K562 (cell line): ENCODE results near the gene SF3B4. TPM values are rescaled to one million over a fixed set of nuclear protein-coding genes. Genes with fewer than 3 reads are reported as not detected.
A peak's percentile ranks its signal among the peaks of the same experiment; 100 is the strongest.

Source experiments
- ATF7 ChIP-seq: fragments of 450-650 bp; IDR thresholded peaks from 2 replicates; pipeline ENCODE4 v1.7.1; 2014; ENCODE audit warnings: mild to moderate bottlenecking, moderate library complexity
- NCOA1 ChIP-seq: fragments of 450-650 bp; IDR thresholded peaks from 2 replicates; pipeline ENCODE4 v1.6.1; 2016; ENCODE audit warnings: low read depth
- PCBP1 ChIP-seq: fragments of 200-400 bp; formaldehyde crosslinking; IDR thresholded peaks from 2 replicates; pipeline ENCODE4 v1.6.1; 2018; ENCODE audit warnings: mild to moderate bottlenecking, low read depth, low read length; ENCODE audit not compliant: poor library complexity, severe bottlenecking
- RBM22 ChIP-seq: fragments of 200-400 bp; formaldehyde crosslinking; IDR thresholded peaks from 2 replicates; pipeline ENCODE4 v1.6.1; 2018; ENCODE audit warnings: low read length, low read depth; ENCODE audit not compliant: poor library complexity, severe bottlenecking
- SMAD2 ChIP-seq: fragments of 150-350 bp; IDR thresholded peaks from 2 replicates; pipeline ENCODE4 v1.6.1; 2014; ENCODE audit warnings: low read depth, mild to moderate bottlenecking, low read length
- SMAD3 ChIP-seq: fragments of 450-650 bp; formaldehyde crosslinking; conservative IDR thresholded peaks from 2 replicates; pipeline ENCODE4 v1.4.0; 2020; ENCODE audit warnings: mild to moderate bottlenecking
- TAF15 ChIP-seq: fragments of 200-400 bp; formaldehyde crosslinking; IDR thresholded peaks from 2 replicates; pipeline ENCODE4 v1.6.1; 2017; ENCODE audit warnings: mild to moderate bottlenecking, low read depth, low read length, moderate library complexity
- TARDBP ChIP-seq: fragments of 450-650 bp; IDR thresholded peaks from 2 replicates; pipeline ENCODE4 v1.6.1; 2016
- ZNF707 ChIP-seq: fragments of 250-450 bp; sonication (Bioruptor Pico); conservative IDR thresholded peaks from 2 replicates; pipeline ENCODE4 v1.8.0; 2022; ENCODE audit warnings: inconsistent platforms, mild to moderate bottlenecking, moderate library complexity
- polyA plus RNA-seq, 8 experiments: library from polyadenylated mRNA; depleted of rRNA in 4 of 8; stranded (reverse) in 5 of 8; unstranded in 3 of 8; fragments of >200 nt; fragmentation: Nextera tagmentation in 2 of 8; fragmentation: Illumina TruSeq in 1 of 8; extraction: Ambion mirVana in 2 of 8; extraction: Trizol in 1 of 8; gene quantifications; 2 replicates each; pipeline versions ENCODE4 v1.2.1 to v1.2.3, GENCODE V29; 2011 to 2014; ENCODE audit warnings: inconsistent platforms in 1 of 8, missing spikeins in 1 of 8
- total RNA-seq, 7 experiments: library from RNA; depleted of rRNA in 6 of 7; stranded (reverse); fragments of >200 nt in 6 of 7; fragmentation: Illumina TruSeq in 2 of 7; extraction: Trizol in 2 of 7; gene quantifications; 2 replicates each; pipeline versions ENCODE4 v1.2.1 to v1.2.3, GENCODE V29; 2011 to 2021; ENCODE audit warnings: low replicate concordance in 1 of 7
- TF ChIP-seq, protein P1 (sequence below), 3 experiments: fragments of 200-800 bp in 1 of 3; sonication (Bioruptor generic) in 1 of 3; sonication (generic) in 1 of 3; formaldehyde crosslinking in 1 of 3; IDR thresholded peaks; 2 replicates each; pipeline versions ENCODE4 v1.6.1 to v1.8.0; 2016 to 2022; ENCODE audit warnings: mild to moderate bottlenecking in 2 of 3, missing compliant biosample characterization in 2 of 3, missing genetic modification characterization in 2 of 3, missing genetic modification reagents in 1 of 3
- TF ChIP-seq, protein P2 (sequence below): fragments of 200-600 bp; sonication (generic); IDR thresholded peaks from one replicate; pipeline ENCODE4 v1.6.1; 2012; ENCODE audit warnings: mild to moderate bottlenecking, low read depth, low read length, inconsistent platforms

SF3B4 gene
- total and polyA plus RNA-seq, 9 of the 15 experiments (the other 6 are each of a cell fraction or from before 2014, with no cell fraction given): 3.0 to 88.0 (median 26.1) TPM

DNA sequence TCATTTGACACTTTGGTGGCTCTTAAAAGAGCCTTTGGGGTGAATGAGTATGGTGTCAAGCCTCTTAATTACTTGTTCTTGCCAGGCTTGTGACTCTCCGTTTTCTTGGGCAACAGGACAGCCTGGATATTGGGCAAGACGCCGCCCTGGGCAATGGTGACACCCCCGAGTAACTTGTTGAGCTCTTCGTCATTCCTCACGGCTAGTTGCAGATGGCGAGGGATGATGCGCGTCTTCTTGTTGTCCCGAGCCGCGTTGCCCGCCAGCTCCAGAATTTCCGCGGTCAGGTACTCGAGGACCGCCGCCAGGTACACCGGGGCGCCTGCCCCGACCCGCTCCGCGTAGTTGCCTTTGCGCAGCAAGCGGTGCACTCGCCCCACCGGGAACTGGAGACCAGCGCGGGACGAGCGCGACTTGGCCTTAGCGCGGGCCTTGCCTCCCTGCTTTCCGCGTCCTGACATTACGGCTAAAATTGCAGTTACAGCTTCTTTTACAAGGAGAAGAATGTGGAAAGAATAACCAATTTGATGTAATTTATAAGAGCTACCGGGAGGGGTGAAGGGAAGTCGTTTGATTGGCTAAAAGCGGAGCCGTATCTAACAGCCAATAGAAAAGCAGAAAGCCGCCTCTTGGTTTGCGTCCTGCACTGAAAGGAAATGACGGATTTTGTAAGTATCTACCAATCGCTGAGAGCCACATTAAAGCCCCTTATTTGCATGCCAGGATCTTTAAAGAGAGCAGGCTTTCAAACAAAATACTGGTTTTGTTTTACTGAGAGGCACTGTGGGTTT is 40.0 kb downstream of the SF3B4 start (continued):
- TF ChIP-seq PCBP1: peak; percentile 93
- TF ChIP-seq, protein P1, sequence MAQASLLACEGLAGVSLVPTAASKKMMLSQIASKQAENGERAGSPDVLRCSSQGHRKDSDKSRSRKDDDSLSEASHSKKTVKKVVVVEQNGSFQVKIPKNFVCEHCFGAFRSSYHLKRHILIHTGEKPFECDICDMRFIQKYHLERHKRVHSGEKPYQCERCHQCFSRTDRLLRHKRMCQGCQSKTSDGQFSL (CRISPR knock-in tag; IDR thresholded peaks at IDR 0.05): peak; percentile 55
- TF ChIP-seq, protein P1 (tag; IDR thresholded peaks at IDR 0.05): peak in 1 of 2 experiments; percentile 26; a peak in 1 of 4 replicates
- peak; percentile 95; the same call in 1 of the 2 replicates for TF ChIP-seq TAF15
- TF ChIP-seq, protein P2, sequence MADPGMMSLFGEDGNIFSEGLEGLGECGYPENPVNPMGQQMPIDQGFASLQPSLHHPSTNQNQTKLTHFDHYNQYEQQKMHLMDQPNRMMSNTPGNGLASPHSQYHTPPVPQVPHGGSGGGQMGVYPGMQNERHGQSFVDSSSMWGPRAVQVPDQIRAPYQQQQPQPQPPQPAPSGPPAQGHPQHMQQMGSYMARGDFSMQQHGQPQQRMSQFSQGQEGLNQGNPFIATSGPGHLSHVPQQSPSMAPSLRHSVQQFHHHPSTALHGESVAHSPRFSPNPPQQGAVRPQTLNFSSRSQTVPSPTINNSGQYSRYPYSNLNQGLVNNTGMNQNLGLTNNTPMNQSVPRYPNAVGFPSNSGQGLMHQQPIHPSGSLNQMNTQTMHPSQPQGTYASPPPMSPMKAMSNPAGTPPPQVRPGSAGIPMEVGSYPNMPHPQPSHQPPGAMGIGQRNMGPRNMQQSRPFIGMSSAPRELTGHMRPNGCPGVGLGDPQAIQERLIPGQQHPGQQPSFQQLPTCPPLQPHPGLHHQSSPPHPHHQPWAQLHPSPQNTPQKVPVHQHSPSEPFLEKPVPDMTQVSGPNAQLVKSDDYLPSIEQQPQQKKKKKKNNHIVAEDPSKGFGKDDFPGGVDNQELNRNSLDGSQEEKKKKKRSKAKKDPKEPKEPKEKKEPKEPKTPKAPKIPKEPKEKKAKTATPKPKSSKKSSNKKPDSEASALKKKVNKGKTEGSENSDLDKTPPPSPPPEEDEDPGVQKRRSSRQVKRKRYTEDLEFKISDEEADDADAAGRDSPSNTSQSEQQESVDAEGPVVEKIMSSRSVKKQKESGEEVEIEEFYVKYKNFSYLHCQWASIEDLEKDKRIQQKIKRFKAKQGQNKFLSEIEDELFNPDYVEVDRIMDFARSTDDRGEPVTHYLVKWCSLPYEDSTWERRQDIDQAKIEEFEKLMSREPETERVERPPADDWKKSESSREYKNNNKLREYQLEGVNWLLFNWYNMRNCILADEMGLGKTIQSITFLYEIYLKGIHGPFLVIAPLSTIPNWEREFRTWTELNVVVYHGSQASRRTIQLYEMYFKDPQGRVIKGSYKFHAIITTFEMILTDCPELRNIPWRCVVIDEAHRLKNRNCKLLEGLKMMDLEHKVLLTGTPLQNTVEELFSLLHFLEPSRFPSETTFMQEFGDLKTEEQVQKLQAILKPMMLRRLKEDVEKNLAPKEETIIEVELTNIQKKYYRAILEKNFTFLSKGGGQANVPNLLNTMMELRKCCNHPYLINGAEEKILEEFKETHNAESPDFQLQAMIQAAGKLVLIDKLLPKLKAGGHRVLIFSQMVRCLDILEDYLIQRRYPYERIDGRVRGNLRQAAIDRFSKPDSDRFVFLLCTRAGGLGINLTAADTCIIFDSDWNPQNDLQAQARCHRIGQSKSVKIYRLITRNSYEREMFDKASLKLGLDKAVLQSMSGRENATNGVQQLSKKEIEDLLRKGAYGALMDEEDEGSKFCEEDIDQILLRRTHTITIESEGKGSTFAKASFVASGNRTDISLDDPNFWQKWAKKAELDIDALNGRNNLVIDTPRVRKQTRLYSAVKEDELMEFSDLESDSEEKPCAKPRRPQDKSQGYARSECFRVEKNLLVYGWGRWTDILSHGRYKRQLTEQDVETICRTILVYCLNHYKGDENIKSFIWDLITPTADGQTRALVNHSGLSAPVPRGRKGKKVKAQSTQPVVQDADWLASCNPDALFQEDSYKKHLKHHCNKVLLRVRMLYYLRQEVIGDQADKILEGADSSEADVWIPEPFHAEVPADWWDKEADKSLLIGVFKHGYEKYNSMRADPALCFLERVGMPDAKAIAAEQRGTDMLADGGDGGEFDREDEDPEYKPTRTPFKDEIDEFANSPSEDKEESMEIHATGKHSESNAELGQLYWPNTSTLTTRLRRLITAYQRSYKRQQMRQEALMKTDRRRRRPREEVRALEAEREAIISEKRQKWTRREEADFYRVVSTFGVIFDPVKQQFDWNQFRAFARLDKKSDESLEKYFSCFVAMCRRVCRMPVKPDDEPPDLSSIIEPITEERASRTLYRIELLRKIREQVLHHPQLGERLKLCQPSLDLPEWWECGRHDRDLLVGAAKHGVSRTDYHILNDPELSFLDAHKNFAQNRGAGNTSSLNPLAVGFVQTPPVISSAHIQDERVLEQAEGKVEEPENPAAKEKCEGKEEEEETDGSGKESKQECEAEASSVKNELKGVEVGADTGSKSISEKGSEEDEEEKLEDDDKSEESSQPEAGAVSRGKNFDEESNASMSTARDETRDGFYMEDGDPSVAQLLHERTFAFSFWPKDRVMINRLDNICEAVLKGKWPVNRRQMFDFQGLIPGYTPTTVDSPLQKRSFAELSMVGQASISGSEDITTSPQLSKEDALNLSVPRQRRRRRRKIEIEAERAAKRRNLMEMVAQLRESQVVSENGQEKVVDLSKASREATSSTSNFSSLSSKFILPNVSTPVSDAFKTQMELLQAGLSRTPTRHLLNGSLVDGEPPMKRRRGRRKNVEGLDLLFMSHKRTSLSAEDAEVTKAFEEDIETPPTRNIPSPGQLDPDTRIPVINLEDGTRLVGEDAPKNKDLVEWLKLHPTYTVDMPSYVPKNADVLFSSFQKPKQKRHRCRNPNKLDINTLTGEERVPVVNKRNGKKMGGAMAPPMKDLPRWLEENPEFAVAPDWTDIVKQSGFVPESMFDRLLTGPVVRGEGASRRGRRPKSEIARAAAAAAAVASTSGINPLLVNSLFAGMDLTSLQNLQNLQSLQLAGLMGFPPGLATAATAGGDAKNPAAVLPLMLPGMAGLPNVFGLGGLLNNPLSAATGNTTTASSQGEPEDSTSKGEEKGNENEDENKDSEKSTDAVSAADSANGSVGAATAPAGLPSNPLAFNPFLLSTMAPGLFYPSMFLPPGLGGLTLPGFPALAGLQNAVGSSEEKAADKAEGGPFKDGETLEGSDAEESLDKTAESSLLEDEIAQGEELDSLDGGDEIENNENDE: peak; percentile 33
- TF ChIP-seq NCOA1: no peak
- TF ChIP-seq RBM22: peak; percentile 100
- no peak for TF ChIP-seq SMAD2
- peak; percentile 43; the same call in 1 of the 2 replicates for TF ChIP-seq ATF7
- 0 out of 2 replicates have a peak, but pooled peaks have one; percentile 46 for TF ChIP-seq ZNF707 (CRISPR knock-in tag)
- TF ChIP-seq TARDBP: no peak
- TF ChIP-seq SMAD3 (CRISPR knock-in tag): no peak
